HG03025 (cell line): ENCODE data around the gene SIPA1.
"Not testable (repeated sequence)": the region's sequence is repeated elsewhere in the genome, so short reads cannot be mapped to it uniquely, and the experiment has no call there.

ENCODE experiments used
- ATAC-seq: cut with Tn5 transposase; IDR thresholded peaks from one replicate; pipeline ENCODE4 v1.9.1; 2021; ENCODE audit warnings: mild to moderate bottlenecking, moderate library complexity; ENCODE audit not compliant: unreplicated experiment, low FRiP score

Gene SIPA1

GRCh38 chr11:65654375-65655349 lies 16.8 kb downstream of the SIPA1 start:
- no peak for ATAC-seq

DNA sequence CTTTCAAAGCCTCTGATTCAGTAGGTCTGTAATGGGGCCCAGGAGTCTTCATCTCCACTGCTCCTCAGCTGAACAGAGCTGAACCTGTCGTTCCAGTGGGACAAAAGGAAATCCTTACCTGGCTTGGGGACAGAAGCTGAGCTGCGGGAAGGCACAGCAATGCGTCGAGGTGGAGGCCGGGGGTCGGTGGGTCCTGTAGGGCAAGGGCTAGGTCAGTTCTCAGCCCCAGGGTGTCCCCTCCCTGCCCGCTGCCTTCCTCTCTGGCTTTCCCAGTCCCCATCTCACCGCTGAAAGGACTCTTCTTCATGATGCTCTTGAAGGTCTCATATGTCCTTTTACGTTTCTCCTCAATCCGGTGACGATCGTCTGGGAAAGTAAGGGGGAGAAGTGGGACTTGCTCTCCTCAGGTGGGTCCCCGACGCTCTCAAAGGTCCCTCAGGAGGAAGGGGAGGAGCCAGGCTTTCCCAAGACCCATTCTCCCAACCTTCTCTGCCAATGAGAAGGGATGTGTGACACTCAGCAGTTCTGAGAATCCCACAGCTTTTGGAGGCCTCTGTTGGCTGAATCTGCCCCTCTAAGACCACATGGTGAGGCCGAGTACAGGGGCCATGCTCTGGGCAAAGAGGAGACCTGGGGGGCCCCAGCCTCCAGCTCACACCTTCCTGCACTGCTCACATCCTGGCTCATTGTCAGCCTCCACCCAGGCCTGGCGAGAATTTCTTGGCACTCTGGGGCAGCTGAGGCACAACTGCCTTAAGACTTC lies 17.9 kb downstream of the SIPA1 start:
- ATAC-seq: no peak

DNA sequence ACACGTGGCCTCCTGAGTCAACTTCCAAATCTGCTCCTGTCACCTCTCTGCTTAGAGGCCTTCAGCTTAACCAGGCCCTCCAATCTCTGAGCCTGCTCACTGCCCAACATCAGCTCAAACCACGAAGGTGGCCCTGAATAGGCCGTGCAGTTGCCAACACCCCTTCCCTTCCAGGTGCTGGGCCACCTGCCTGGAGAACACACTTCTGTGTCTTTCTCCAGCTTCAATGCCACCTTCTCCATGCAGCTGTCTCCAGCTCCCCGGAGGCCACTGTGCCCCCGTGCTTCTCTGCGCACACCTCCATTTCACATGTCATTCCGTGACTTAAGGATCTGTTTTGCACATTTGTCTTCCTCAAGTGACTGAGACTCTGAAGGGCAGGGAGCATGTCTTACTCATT lies 19.5 kb downstream of the SIPA1 start:
- no peak for ATAC-seq

DNA sequence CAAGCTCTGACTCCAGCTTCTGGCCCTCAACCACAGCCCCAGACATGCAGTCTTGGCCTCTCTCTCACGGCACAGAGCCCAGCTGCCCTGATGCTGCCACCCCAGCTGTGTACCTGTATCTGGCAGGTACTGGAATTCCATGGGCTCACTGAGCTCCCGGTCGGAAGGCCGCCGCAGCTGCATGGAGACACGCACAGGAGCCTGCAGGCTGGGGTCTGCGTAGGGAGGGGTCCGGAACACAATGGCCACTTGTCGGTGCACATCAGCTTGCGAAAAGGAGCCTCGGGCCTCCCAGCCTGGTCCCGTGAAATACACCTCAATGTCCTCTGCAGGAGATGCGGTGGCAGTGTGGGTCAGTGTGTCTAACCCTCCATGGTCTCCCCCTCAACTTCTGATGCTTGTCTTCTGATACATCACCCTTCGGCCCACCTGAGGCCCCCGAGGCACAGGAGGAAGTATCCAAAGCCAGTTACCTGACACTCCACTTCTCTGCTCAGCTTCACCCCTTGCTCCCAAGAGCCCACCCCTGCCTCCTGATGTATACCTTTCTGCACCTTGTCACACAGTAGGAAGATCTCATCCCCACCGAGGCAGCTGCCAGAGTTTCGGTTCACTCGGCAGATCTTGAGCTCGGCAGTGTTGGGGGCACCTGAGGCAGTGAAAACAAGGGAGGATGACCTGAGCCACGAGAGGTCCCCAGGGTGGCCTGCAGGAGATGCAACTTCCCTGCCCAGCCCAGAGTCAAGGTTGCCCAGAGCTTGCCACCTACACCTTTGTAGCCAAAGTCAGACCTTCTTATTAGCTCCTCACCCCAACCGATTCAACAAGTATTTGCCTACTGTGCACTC lies 20.5 kb downstream of the SIPA1 start:
- ATAC-seq: no peak

GRCh38 chr11:65660038-65660437 lies 22.1 kb downstream of the SIPA1 start:
- ATAC-seq: no peak

DNA sequence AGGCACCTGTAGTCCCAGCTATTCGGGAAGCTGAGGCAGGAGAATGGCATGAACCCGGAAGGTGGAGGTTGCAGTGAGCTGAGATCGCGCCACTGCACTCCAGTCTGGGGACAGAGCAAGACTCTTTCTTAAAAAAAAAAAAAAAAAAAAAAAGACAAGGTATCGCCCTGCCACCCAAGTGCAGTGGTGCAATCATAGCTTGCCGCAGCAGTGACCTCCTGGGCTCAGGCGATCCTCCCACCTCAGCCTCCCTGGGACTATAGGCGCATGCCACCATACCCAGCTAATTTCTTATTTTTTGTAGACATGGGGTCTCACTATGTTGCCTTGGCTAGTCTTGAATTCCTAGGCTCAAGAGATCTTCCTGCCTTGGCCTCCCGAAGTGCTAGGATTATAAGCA lies 23.0 kb downstream of the SIPA1 start:
- not testable (repeated sequence) for ATAC-seq

- no peak for ATAC-seq
These were observed 23.8 kb downstream of the SIPA1 start for GRCh38 chr11:65661599-65662246.

DNA sequence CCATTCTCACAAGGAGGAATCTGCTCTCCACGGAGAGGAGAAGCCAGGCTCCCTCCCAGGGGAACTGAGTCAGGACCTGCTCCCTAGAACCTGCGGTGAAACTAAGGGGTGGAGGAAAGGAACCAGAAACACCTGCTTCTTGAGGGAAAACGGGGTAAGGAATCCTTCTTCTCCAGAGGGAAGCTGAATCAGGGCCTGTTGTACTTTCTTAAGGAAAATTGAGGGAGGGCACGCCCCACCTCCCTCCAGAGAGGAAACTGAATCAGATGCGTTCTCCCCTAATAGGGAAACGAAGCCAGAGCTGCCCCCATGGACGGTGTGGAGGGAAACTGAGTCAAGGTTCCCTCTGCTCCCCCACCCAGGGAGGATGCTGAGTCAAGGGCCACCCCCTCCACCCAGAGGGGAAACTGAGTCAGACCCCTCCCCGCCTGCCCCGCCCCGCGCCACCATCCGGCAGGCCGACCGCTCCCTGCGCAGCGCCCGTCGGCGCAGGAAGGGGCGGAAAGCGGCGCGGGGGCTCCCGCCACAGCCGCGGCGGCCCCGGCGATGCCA lies 24.4 kb downstream of the SIPA1 start:
- peak; percentile 7 for ATAC-seq

DNA sequence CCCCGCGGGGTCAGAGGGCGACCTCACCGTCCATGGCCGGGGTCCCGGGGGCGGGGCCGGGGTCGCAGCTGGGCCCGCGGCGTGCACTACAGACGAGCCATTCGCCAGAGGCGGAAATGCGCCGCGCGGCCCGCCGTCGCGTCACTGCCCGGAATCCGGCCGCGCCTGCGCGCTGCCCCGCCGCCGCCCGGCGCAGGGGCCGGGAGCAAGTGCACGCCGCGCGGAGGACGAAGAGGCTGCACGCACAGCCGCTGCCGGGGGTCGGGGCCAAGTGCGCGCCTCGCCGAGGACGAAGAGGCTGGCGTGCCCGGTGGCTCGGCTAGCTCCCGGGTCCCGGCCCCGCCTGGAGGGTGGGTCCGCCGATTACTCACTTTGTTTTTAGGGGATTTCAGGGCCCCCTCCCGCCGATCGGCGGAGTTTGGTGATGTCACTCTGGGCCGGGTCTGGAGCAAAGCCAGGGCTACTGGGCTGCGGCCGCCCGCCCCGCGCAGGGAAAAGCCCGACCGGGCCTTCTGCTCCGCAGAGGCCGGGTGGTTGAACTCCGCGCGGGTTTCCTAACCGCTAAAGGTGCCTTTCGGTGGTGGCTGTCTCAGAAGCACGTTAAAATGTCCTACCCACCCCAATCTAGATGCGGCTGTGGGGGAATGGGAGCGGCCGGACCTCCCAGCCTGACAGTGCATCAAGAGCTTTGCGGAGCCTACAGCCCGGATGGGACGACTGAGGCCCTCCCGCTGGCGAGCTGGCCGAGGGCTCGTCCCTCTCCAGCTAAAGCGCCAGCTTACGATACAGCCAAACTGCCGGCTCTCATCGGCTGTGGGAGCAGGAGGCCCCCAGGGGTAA lies 25.1 kb downstream of the SIPA1 start, which contains the start of gene RELA:
Gene RELA (minus strand): TSS at position 118 of the 840 bp plus-strand sequence. CDS start 84 bp downstream, at position 34.
- ATAC-seq: peak; percentile 56

GRCh38 chr11:65663639-65664200 lies 25.8 kb downstream of the SIPA1 start:
- ATAC-seq: no peak

- ATAC-seq: no peak
These were observed 34.4 kb downstream of the SIPA1 start for GRCh38 chr11:65672180-65672860.

- no peak for ATAC-seq
These were observed 35.1 kb downstream of the SIPA1 start for GRCh38 chr11:65672982-65673381.

GRCh38 chr11:65680192-65680743 lies 42.4 kb downstream of the SIPA1 start:
- ATAC-seq: no peak

GRCh38 chr11:65683480-65683879 lies 45.6 kb downstream of the SIPA1 start:
- ATAC-seq: not testable (repeated sequence)

DNA sequence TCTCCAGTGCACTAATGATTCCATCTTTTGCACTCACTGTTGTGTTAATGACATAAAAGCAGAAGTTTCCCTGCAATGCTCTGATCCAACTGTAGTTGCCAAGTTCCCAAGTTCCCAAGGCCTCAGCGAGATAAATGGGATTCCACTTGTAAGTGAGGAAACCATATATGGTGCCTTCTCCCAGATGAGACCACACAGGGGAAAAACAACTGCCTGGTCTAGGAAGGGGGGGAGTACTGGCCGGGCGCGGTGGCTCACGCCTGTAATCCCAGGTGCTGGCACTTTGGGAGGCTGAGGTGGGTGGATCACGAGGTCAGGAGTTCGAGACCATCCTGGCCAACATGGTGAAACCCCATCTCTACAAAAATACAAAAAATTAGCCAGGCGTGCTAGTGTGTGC lies 48.1 kb downstream of the SIPA1 start:
- no peak for ATAC-seq

- ATAC-seq: not testable (repeated sequence)
These were observed 53.9 kb downstream of the SIPA1 start for GRCh38 chr11:65691847-65692246.

- ATAC-seq: no peak
These were observed 54.5 kb downstream of the SIPA1 start for GRCh38 chr11:65692367-65692766.
